CD4-positive, CD25-positive, alpha-beta regulatory T cell (primary cell): ENCODE data around the gene SKIC3. TPM values are rescaled to one million over a fixed set of nuclear protein-coding genes. Genes with fewer than 3 reads are reported as not detected.

Experiments used
- ATAC-seq, 2 donors: fragments of 150-1000 bp; cut with Tn5 transposase; one replicate each; pipeline ENCODE4 v1.10.0; 2021; ENCODE audit warnings: low read depth in 2 of 2, moderate number of reproducible peaks in 2 of 2, moderate library complexity in 1 of 2
- DNase-seq, 3 donors: peaks; one replicate each; pipeline versions ENCODE4 v3.0.0 to v3.0.0-alpha.2; 2012 to 2022; ENCODE audit warnings: mixed read lengths in 1 of 3
- H3K27ac ChIP-seq: one replicate; pipeline ENCODE4 v1.7.0; 2013; ENCODE audit warnings: mild to moderate bottlenecking, low read length; ENCODE audit not compliant: insufficient read depth, poor library complexity, severe bottlenecking
- H3K27me3 ChIP-seq: one replicate; pipeline ENCODE4 v1.7.0; 2013; ENCODE audit warnings: low read length; ENCODE audit not compliant: control insufficient read depth, insufficient read depth
- H3K36me3 ChIP-seq: one replicate; pipeline ENCODE4 v1.7.0; 2013; ENCODE audit warnings: mild to moderate bottlenecking, low read length, moderate library complexity; ENCODE audit not compliant: control insufficient read depth, insufficient read depth
- H3K4me1 ChIP-seq: 2 replicates; pipeline ENCODE4 v1.7.0; 2013; ENCODE audit warnings: mild to moderate bottlenecking, low read length; ENCODE audit not compliant: insufficient read depth, control insufficient read depth, poor library complexity, severe bottlenecking
- H3K4me3 ChIP-seq: one replicate; pipeline ENCODE4 v1.7.0; 2013; ENCODE audit warnings: low read depth, mild to moderate bottlenecking, low read length, moderate library complexity
- H3K9me3 ChIP-seq, 2 experiments: 1 replicate in 1 of 2; 2 replicates in 1 of 2; pipeline ENCODE4 v1.7.0; 2013; ENCODE audit warnings: low read length in 2 of 2, mild to moderate bottlenecking in 1 of 2, moderate library complexity in 1 of 2; ENCODE audit not compliant: control insufficient read depth in 2 of 2
- H3K27ac Mint-ChIP-seq, 3 donors: one replicate each; pipeline ENCODE4 v1.8.0; 2020 to 2022; ENCODE audit warnings: mild to moderate bottlenecking in 3 of 3, mixed read lengths in 3 of 3, moderate library complexity in 2 of 3
- H3K27me3 Mint-ChIP-seq: one replicate; pipeline ENCODE4 v1.8.0; 2022; ENCODE audit warnings: mild to moderate bottlenecking, mixed read lengths
- H3K36me3 Mint-ChIP-seq: one replicate; pipeline ENCODE4 v1.8.0; 2020; ENCODE audit warnings: mixed read lengths
- H3K4me1 Mint-ChIP-seq, 4 donors: one replicate each; pipeline ENCODE4 v1.8.0; 2020 to 2022; ENCODE audit warnings: mixed read lengths in 4 of 4, mild to moderate bottlenecking in 1 of 4
- H3K4me3 Mint-ChIP-seq, 4 donors: one replicate each; pipeline ENCODE4 v1.8.0; 2020 to 2022; ENCODE audit warnings: mild to moderate bottlenecking in 4 of 4, mixed read lengths in 4 of 4, moderate library complexity in 3 of 4
- H3K9me3 Mint-ChIP-seq, 7 donors: one replicate each; pipeline ENCODE4 v1.8.0; 2020 to 2022; ENCODE audit warnings: mixed read lengths in 7 of 7, mild to moderate bottlenecking in 3 of 7, moderate library complexity in 2 of 7
- polyA plus RNA-seq, 4 donors: library from polyadenylated mRNA; unstranded; fragments of 300-500 nt; fragmentation: Illumina TruSeq; gene quantifications; one replicate each; pipeline ENCODE4 v1.2.3, GENCODE V29; 2021
- total RNA-seq: library from RNA; stranded (reverse); gene quantifications from one replicate; pipeline ENCODE4 v1.2.3, GENCODE V29; 2022

The SKIC3 gene
- total and polyA plus RNA-seq, 5 donors from 2014 or later = 30.0 to 67.1 (median 35.1) TPM

- Mint-ChIP-seq H3K36me3 (peaks cover 26% of the 10 kb centered on the region), H3K27ac (no peak overlapping the region), H3K9me3 (peaks cover 0 to 2% (median 0%) of the 10 kb centered on the region in 7 donors), H3K4me3 (no peak overlapping the region), H3K27me3 (no peaks in the 10 kb centered on the region), H3K4me1 (peaks cover 0 to 5% (median under 1%) of the 10 kb centered on the region in 4 donors)
- DNase-seq (no peak), ATAC-seq (no peak)
- no peak overlapping the region for H3K4me3 ChIP-seq
- H3K36me3 ChIP-seq = peaks cover 3% of the 10 kb centered on the region
- no peaks in the 10 kb centered on the region for H3K9me3 ChIP-seq
- H3K27me3 ChIP-seq = no peaks in the 10 kb centered on the region
- no peak overlapping the region for H3K27ac ChIP-seq
- no peaks in the 10 kb centered on the region for H3K4me1 ChIP-seq
These were observed 26.8 kb upstream of the SKIC3 start for GRCh38 chr5:95581576-95581975.

- no peak overlapping the region for H3K27ac ChIP-seq
- H3K27me3 ChIP-seq = no peaks in the 10 kb centered on the region
- Mint-ChIP-seq H3K27ac (no peak overlapping the region), H3K9me3 (peaks cover 0 to 5% (median 0%) of the 10 kb centered on the region in 7 donors), H3K4me3 (no peak overlapping the region), H3K27me3 (no peaks in the 10 kb centered on the region), H3K36me3 (peaks cover 51% of the 10 kb centered on the region), H3K4me1 (peaks cover 0 to 3% (median 0%) of the 10 kb centered on the region in 4 donors)
- H3K9me3 ChIP-seq = no peaks in the 10 kb centered on the region
- H3K4me1 ChIP-seq = no peaks in the 10 kb centered on the region
- DNase-seq (no peak), ATAC-seq (no peak)
- no peak overlapping the region for H3K4me3 ChIP-seq
- peaks cover 20% of the 10 kb centered on the region for H3K36me3 ChIP-seq
These were observed 17.2 kb upstream of the SKIC3 start for GRCh38 chr5:95572016-95572415.

GRCh38 chr5:95565280-95565920 lies 10.6 kb upstream of the SKIC3 start:
- Mint-ChIP-seq H3K36me3 (peaks cover 36% of the 10 kb centered on the region), H3K4me1 (peaks cover 0 to 9% (median 7%) of the 10 kb centered on the region in 4 donors), H3K27me3 (no peaks in the 10 kb centered on the region), H3K27ac (peak overlapping the region in 1 of 3 donors; percentile 16), H3K4me3 (no peak overlapping the region), H3K9me3 (peaks cover 0 to 1% (median 0%) of the 10 kb centered on the region in 7 donors)
- Histone ChIP-seq H3K27me3 (no peaks in the 10 kb centered on the region), H3K27ac (no peak overlapping the region), H3K9me3 (no peaks in the 10 kb centered on the region), H3K4me1 (no peaks in the 10 kb centered on the region), H3K4me3 (no peak overlapping the region), H3K36me3 (peaks cover 17% of the 10 kb centered on the region)
- ATAC-seq (no peak), DNase-seq (no peak)

GRCh38 chr5:95564450-95564849 lies 9.7 kb upstream of the SKIC3 start:
- no peak overlapping the region for H3K4me3 ChIP-seq
- Mint-ChIP-seq H3K36me3 (peaks cover 30% of the 10 kb centered on the region), H3K27ac (peak overlapping the region in 1 of 3 donors; percentile 5), H3K9me3 (peaks cover 0 to 1% (median 0%) of the 10 kb centered on the region in 7 donors), H3K4me1 (peaks cover 0 to 10% (median 7%) of the 10 kb centered on the region in 4 donors), H3K27me3 (no peaks in the 10 kb centered on the region), H3K4me3 (no peak overlapping the region)
- no peaks in the 10 kb centered on the region for H3K27me3 ChIP-seq
- no peak overlapping the region for H3K27ac ChIP-seq
- peaks cover 11% of the 10 kb centered on the region for H3K36me3 ChIP-seq
- H3K9me3 ChIP-seq = no peaks in the 10 kb centered on the region
- ATAC-seq (no peak), DNase-seq (no peak)
- H3K4me1 ChIP-seq = no peaks in the 10 kb centered on the region

- peaks cover 5% of the 10 kb centered on the region for H3K36me3 ChIP-seq
- Mint-ChIP-seq H3K27ac (no peak overlapping the region), H3K27me3 (no peaks in the 10 kb centered on the region), H3K9me3 (no peaks in the 10 kb centered on the region), H3K36me3 (peaks cover 27% of the 10 kb centered on the region), H3K4me3 (no peak overlapping the region), H3K4me1 (peaks cover under 1 to 10% (median 7%) of the 10 kb centered on the region in 4 donors)
- no peak overlapping the region for H3K4me3 ChIP-seq
- H3K27ac ChIP-seq = no peak overlapping the region
- no peaks in the 10 kb centered on the region for H3K4me1 ChIP-seq
- no peaks in the 10 kb centered on the region for H3K9me3 ChIP-seq
- DNase-seq = no peak
- no peaks in the 10 kb centered on the region for H3K27me3 ChIP-seq
- no peak for ATAC-seq
These were observed 8.6 kb upstream of the SKIC3 start for GRCh38 chr5:95563367-95563766.

- no peak for DNase-seq
- Histone ChIP-seq H3K27ac (no peak overlapping the region), H3K4me1 (no peaks in the 10 kb centered on the region), H3K27me3 (no peaks in the 10 kb centered on the region), H3K4me3 (no peak overlapping the region), H3K9me3 (no peaks in the 10 kb centered on the region), H3K36me3 (peaks cover 4% of the 10 kb centered on the region)
- Mint-ChIP-seq H3K27me3 (no peaks in the 10 kb centered on the region), H3K9me3 (no peaks in the 10 kb centered on the region), H3K4me1 (peaks cover 4 to 10% (median 8%) of the 10 kb centered on the region in 4 donors), H3K36me3 (peaks cover 18% of the 10 kb centered on the region), H3K4me3 (no peak overlapping the region), H3K27ac (no peak overlapping the region)
- ATAC-seq = no peak
These were observed 7.5 kb upstream of the SKIC3 start for GRCh38 chr5:95562282-95562681.

GRCh38 chr5:95557841-95558240 lies 3.1 kb upstream of the SKIC3 start:
- Mint-ChIP-seq H3K4me1 (peaks cover 6 to 36% (median 24%) of the 10 kb centered on the region in 4 donors), H3K27me3 (peaks cover 4% of the 10 kb centered on the region), H3K36me3 (peaks cover 2% of the 10 kb centered on the region), H3K9me3 (no peaks in the 10 kb centered on the region), H3K4me3 (peak overlapping the region in 1 of 4 donors; percentile 55), H3K27ac (no peak overlapping the region)
- DNase-seq (no peak), ATAC-seq (no peak)
- Histone ChIP-seq H3K36me3 (no peaks in the 10 kb centered on the region), H3K27me3 (no peaks in the 10 kb centered on the region), H3K4me3 (no peak overlapping the region), H3K9me3 (no peaks in the 10 kb centered on the region), H3K4me1 (peaks cover 22% of the 10 kb centered on the region), H3K27ac (no peak overlapping the region)

GRCh38 chr5:95555553-95555952 lies 776 bp upstream of the SKIC3 start:
- Histone ChIP-seq H3K9me3 (no peaks in the 10 kb centered on the region), H3K27me3 (no peaks in the 10 kb centered on the region), H3K4me1 (peaks cover 22% of the 10 kb centered on the region), H3K4me3 (peak overlapping the region; percentile 87), H3K36me3 (peaks cover 5% of the 10 kb centered on the region), H3K27ac (peak overlapping the region; percentile 84)
- ATAC-seq = no peak
- peak in 1 of 3 donors; percentile 4 for DNase-seq
- peak overlapping the region; percentile 95 to 99 (median 96) for H3K27ac Mint-ChIP-seq
- H3K4me1 Mint-ChIP-seq = peaks cover 20 to 56% (median 37%) of the 10 kb centered on the region in 4 donors
- peak overlapping the region; percentile 90 to 100 (median 98) for H3K4me3 Mint-ChIP-seq
- H3K27me3 Mint-ChIP-seq = peaks cover 4% of the 10 kb centered on the region
- H3K9me3 Mint-ChIP-seq = no peaks in the 10 kb centered on the region
- H3K36me3 Mint-ChIP-seq = peaks cover 8% of the 10 kb centered on the region
